Breast epithelium (tissue), 4 donors: ENCODE data around the gene SELENOH. TPM values are rescaled to one million over a fixed set of nuclear protein-coding genes. Genes with fewer than 3 reads are reported as not detected.
"Not testable (repeated sequence)": the region's sequence is repeated elsewhere in the genome, so short reads cannot be mapped to it uniquely, and the experiment has no call there.

ENCODE experiments used
- DNase-seq, 2 donors: peaks; one replicate each; pipeline ENCODE4 v3.0.0-alpha.2; 2019; ENCODE audit warnings: low spot score in 2 of 2
- H3K27ac ChIP-seq, 2 donors: fragments of 200-600 bp; sonication (generic) in 1 of 2; one replicate each; pipeline ENCODE4 v1.5.1; 2016 to 2019; ENCODE audit warnings: mild to moderate bottlenecking in 1 of 2
- H3K27me3 ChIP-seq, 2 donors: fragments of 200-600 bp; sonication (generic) in 1 of 2; one replicate each; pipeline versions ENCODE4 v1.5.1 to v1.6.0; 2017 to 2019; ENCODE audit warnings: control low read depth in 1 of 2, mild to moderate bottlenecking in 1 of 2
- H3K36me3 ChIP-seq: fragments of 200-600 bp; one replicate; pipeline ENCODE4 v1.5.1; 2019
- H3K4me1 ChIP-seq, 2 donors: fragments of 200-600 bp; sonication (generic); one replicate each; pipeline ENCODE4 v1.5.1; 2016 to 2019; ENCODE audit warnings: control low read depth in 1 of 2
- H3K4me3 ChIP-seq, 3 donors: fragments of 200-600 bp; sonication (generic); 1 replicate in 2 of 3; 2 replicates in 1 of 3; pipeline ENCODE4 v1.5.1; 2016 to 2019; ENCODE audit warnings: mild to moderate bottlenecking in 3 of 3, moderate library complexity in 2 of 3
- H3K9me3 ChIP-seq, 2 donors: fragments of 200-600 bp; sonication (generic) in 1 of 2; one replicate each; pipeline ENCODE4 v1.5.1; 2016 to 2019; ENCODE audit warnings: control low read depth in 1 of 2
- CTCF ChIP-seq, 3 donors: fragments of 450-650 bp; IDR thresholded peaks; one replicate each; pipeline ENCODE4 v1.5.1; 2016 to 2017; ENCODE audit warnings: antibody characterized with exemption in 3 of 3, mild to moderate bottlenecking in 3 of 3, moderate library complexity in 3 of 3
- POLR2A ChIP-seq: fragments of 450-650 bp; IDR thresholded peaks from one replicate; pipeline ENCODE4 v1.6.1; 2016; ENCODE audit warnings: antibody characterized with exemption, mild to moderate bottlenecking, moderate library complexity
- POLR2AphosphoS5 ChIP-seq, 3 donors: sonication (generic); formaldehyde crosslinking; IDR thresholded peaks; one replicate each; pipeline ENCODE4 v1.6.1; 2017; ENCODE audit warnings: antibody characterized with exemption in 3 of 3
- intact Hi-C: fragments of 100-400 bp; cut with DNase I; formaldehyde crosslinking; loops from one replicate; pipeline ENCODE4 v1.15.1; 2023; ENCODE audit warnings: low total_unique reads
- total RNA-seq, 3 donors: library from RNA; depleted of rRNA; stranded (reverse); fragments of >200 nt; gene quantifications; one replicate each; pipeline ENCODE4 v1.1.0, GENCODE V29; 2016

Gene SELENOH
- total RNA-seq, 3 donors from 2014 or later, result 84.3 to 153 (median 153) TPM

- H3K27me3 ChIP-seq, result no peaks in the 10 kb centered on the region
- no peaks in the 10 kb centered on the region for H3K9me3 ChIP-seq
- H3K36me3 ChIP-seq, result no peaks in the 10 kb centered on the region
- intact Hi-C loops, result no loop called here
- DNase-seq, result no peak
- no peak overlapping the region for H3K4me3 ChIP-seq
- H3K27ac ChIP-seq, result no peak overlapping the region
- H3K4me1 ChIP-seq, result no peaks in the 10 kb centered on the region
- TF ChIP-seq POLR2A (no peak), CTCF (IDR thresholded peaks at IDR 0.05) (no peak), POLR2AphosphoS5 (IDR thresholded peaks at IDR 0.05) (no peak)
Measured at GRCh38 chr11:57704932-57705331, 36.4 kb upstream of the SELENOH start.

GRCh38 chr11:57705432-57705831 lies 35.9 kb upstream of the SELENOH start:
- intact Hi-C loops, H3K4me3 ChIP-seq, H3K27me3 ChIP-seq, H3K9me3 ChIP-seq, DNase-seq, H3K4me1 ChIP-seq, H3K27ac ChIP-seq, H3K36me3 ChIP-seq: not testable (repeated sequence)

- DNase-seq, result no peak
- intact Hi-C loops, result no loop called here
- no peak for TF ChIP-seq POLR2A
- TF ChIP-seq POLR2AphosphoS5 (IDR thresholded peaks at IDR 0.05), result no peak
- no peak for TF ChIP-seq CTCF (IDR thresholded peaks at IDR 0.05)
Measured at GRCh38 chr11:57709802-57710367, 31.4 kb upstream of the SELENOH start.

GRCh38 chr11:57711414-57712255 lies 29.7 kb upstream of the SELENOH start, which contains the start of gene MED19:
TSS of gene MED19 (minus strand) at chr11:57712215. CDS start at chr11:57712179, 36 bp downstream.
- peak; percentile 80 to 89 for DNase-seq
- H3K27ac ChIP-seq, result peak within 1 kb of the TSS; percentile 95
- TF ChIP-seq POLR2AphosphoS5 (IDR thresholded peaks at IDR 0.05) (peak; percentile 54 to 72 (median 63)), POLR2A (no peak)
- no peaks in the 10 kb centered on the region for H3K36me3 ChIP-seq
- peaks cover 4 to 5% of the 10 kb centered on the region in 2 donors for H3K4me1 ChIP-seq
- H3K27me3 ChIP-seq, result no peaks in the 10 kb centered on the region
- intact Hi-C loops, result no loop called here
- H3K9me3 ChIP-seq, result no peaks in the 10 kb centered on the region
- peak within 1 kb of the TSS; percentile 92 to 99 (median 98) for H3K4me3 ChIP-seq

More at GRCh38 chr11:57709802-57710367, 31.4 kb upstream of the SELENOH start:
- Histone ChIP-seq H3K4me1 (peaks cover 4 to 5% of the 10 kb centered on the region in 2 donors), H3K9me3 (no peaks in the 10 kb centered on the region), H3K36me3 (no peaks in the 10 kb centered on the region), H3K4me3 (no peak overlapping the region), H3K27me3 (no peaks in the 10 kb centered on the region), H3K27ac (no peak overlapping the region)

GRCh38 chr11:57712256-57713150 lies 28.8 kb upstream of the SELENOH start, which contains the start of gene TMX2:
TSS of gene TMX2 (plus strand) at chr11:57712593. CDS start at chr11:57712619, 26 bp downstream.
- Histone ChIP-seq H3K4me1 (peaks cover 4 to 5% of the 10 kb centered on the region in 2 donors), H3K9me3 (no peaks in the 10 kb centered on the region)
- TF ChIP-seq POLR2AphosphoS5 (IDR thresholded peaks at IDR 0.05) (peak; percentile 68 to 80 (median 73)), POLR2A (no peak)

GRCh38 chr11:57713835-57714234 lies 27.5 kb upstream of the SELENOH start:
- H3K27ac ChIP-seq, result no peak overlapping the region
- H3K27me3 ChIP-seq, result no peaks in the 10 kb centered on the region
- H3K4me3 ChIP-seq, result peak overlapping the region in 2 of 3 donors; percentile 92 to 99
- no peak for DNase-seq
- no peak for TF ChIP-seq POLR2A
- no peak for TF ChIP-seq CTCF (IDR thresholded peaks at IDR 0.05)
- TF ChIP-seq POLR2AphosphoS5 (IDR thresholded peaks at IDR 0.05), result no peak
- no peaks in the 10 kb centered on the region for H3K36me3 ChIP-seq
- no peaks in the 10 kb centered on the region for H3K9me3 ChIP-seq
- peaks cover 4 to 5% of the 10 kb centered on the region in 2 donors for H3K4me1 ChIP-seq
- intact Hi-C loops, result no loop called here

More at GRCh38 chr11:57712256-57713150, 28.8 kb upstream of the SELENOH start, which contains the start of gene TMX2:
- Histone ChIP-seq H3K36me3 (no peaks in the 10 kb centered on the region), H3K27ac (peak within 1 kb of the TSS; percentile 95), H3K4me3 (peak within 1 kb of the TSS; percentile 92 to 99 (median 98)), H3K27me3 (no peaks in the 10 kb centered on the region)
- intact Hi-C loops, result no loop called here
- peak; percentile 90 to 95 for DNase-seq

- H3K4me1 ChIP-seq, intact Hi-C loops, H3K4me3 ChIP-seq, H3K36me3 ChIP-seq, H3K9me3 ChIP-seq, H3K27ac ChIP-seq, DNase-seq, H3K27me3 ChIP-seq: not testable (repeated sequence)
Measured at GRCh38 chr11:57716726-57717125, 24.6 kb upstream of the SELENOH start.
